Activated CD4-positive, alpha-beta memory T cell treated with anti-CD3 and anti-CD28 coated beads for 36 hours (primary cell): ENCODE results near the gene CHMP1A. TPM values are rescaled to one million over a fixed set of nuclear protein-coding genes. Genes with fewer than 3 reads are reported as not detected.
A peak's percentile ranks its signal among the peaks of the same experiment; 100 is the strongest.

ENCODE experiments used
- CTCF ChIA-PET: fragments of 350-600 bp; sonication (Branson Sonifier 250); formaldehyde crosslinking; loops from one replicate; lab custom pipeline; 2021; ENCODE audit warnings: antibody characterized with exemption, inconsistent platforms; lab: Charles Lee
- POLR2A ChIA-PET: fragments of 350-600 bp; sonication (Branson Sonifier 250); formaldehyde crosslinking; loops from one replicate; lab custom pipeline; 2021; ENCODE audit warnings: antibody characterized with exemption; lab: Charles Lee
- DNase-seq: peaks from one replicate; pipeline ENCODE4 v3.0.0-alpha.2; 2020
- H3K27ac Mint-ChIP-seq: one replicate; pipeline ENCODE4 v1.8.0; 2021; ENCODE audit warnings: mixed read lengths
- H3K27me3 Mint-ChIP-seq: one replicate; pipeline ENCODE4 v1.8.0; 2021; ENCODE audit warnings: mixed read lengths
- H3K36me3 Mint-ChIP-seq: one replicate; pipeline ENCODE4 v1.8.0; 2021; ENCODE audit warnings: mixed read lengths
- H3K4me1 Mint-ChIP-seq: one replicate; pipeline ENCODE4 v1.8.0; 2021; ENCODE audit warnings: low read depth, mixed read lengths
- H3K4me3 Mint-ChIP-seq: one replicate; pipeline ENCODE4 v1.8.0; 2021; ENCODE audit warnings: mild to moderate bottlenecking, mixed read lengths
- H3K9me3 Mint-ChIP-seq: one replicate; pipeline ENCODE4 v1.8.0; 2021; ENCODE audit warnings: mixed read lengths
- intact Hi-C: fragments of 100-400 bp; cut with micrococcal nuclease; formaldehyde crosslinking; loops from one replicate; pipeline ENCODE4 v1.15.1; 2023
- total RNA-seq, 2 experiments: library from RNA; stranded (reverse); gene quantifications; one replicate each; pipeline ENCODE4 v1.2.3, GENCODE V29; 2021

CHMP1A gene
- total RNA-seq, 2 experiments from 2014 or later = 74.6 to 76.3 TPM

DNA sequence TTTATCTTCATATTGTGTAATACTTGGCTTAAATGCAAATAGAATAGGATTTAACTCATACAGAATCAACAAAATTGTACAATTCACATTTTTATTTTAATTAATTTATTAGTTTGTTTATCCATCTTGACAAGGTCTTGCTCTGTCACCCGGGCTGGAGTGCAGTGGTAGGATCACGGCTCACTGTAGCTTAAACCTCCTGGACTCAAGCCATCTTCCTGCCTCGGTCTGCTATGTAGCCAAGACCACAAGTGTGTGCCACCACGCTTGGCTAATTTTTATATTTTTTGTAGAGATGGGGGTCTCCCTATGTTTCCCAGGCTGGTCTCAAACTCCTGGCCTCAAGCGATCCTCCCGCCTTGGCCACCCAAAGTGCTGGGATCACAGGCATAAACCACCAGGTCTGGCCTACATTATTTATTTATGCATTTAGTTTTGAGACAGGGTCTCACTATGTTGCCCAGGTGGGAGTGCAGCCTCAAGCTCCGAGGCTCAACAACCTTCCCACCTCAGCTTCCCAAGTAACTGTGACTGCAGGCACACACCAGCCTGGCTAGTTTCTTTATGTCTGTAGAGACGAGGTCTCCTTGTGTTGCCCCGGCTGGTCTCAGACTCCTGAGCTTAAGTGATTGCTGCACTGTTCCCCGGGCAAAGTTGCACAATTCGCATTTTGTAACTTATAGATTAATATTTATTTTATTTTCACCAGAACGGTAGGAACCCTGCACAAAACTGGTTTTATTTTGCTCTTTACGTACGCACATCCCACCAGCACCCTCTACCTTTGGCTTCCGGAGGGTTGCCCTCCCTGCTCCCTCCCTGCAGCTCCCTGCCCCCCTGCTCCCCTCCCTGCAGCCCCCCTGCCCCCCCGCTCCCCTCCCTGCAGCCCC, 39.2 kb downstream of the CHMP1A start:
- peaks cover 7% of the 10 kb centered on the region for H3K9me3 Mint-ChIP-seq
- intact Hi-C loops = no loop called here
- H3K4me3 Mint-ChIP-seq = no peak overlapping the region
- H3K27me3 Mint-ChIP-seq = peaks cover 4% of the 10 kb centered on the region
- H3K36me3 Mint-ChIP-seq = no peaks in the 10 kb centered on the region
- DNase-seq = no peak
- H3K4me1 Mint-ChIP-seq = peaks cover 7% of the 10 kb centered on the region
- POLR2A ChIA-PET = no interaction called here
- H3K27ac Mint-ChIP-seq = no peak overlapping the region
- CTCF ChIA-PET = interaction anchor here (1.0 kb wide), 1 partner anchor 23 kb away, joined by 3 read pairs; no protein-coding TSS in a partner anchor

DNA sequence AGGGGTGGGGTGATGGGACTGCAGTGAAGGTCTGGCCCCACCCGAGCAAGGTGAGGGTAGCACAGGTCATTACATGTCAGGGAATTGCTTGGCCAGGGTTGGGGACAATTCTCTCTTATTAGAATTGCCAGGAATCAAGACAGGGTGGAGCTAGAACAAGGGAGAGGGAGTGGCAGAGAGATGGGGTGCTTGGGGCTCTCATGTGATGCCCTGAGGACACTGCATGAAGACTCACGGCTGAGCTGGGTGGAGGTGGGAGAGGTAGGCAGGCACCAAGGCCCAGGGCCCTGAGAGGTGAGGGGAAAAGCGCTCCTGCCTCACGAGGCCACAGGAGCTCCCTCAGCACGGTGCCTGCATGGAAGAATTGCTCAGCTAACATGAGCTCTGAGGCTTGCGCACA, 40.5 kb downstream of the CHMP1A start:
- Mint-ChIP-seq H3K4me1 (peaks cover 7% of the 10 kb centered on the region), H3K4me3 (no peak overlapping the region), H3K9me3 (peaks cover 7% of the 10 kb centered on the region), H3K36me3 (no peaks in the 10 kb centered on the region), H3K27me3 (no peaks in the 10 kb centered on the region), H3K27ac (no peak overlapping the region)
- intact Hi-C loops = no loop called here
- POLR2A ChIA-PET = no interaction called here
- no peak for DNase-seq
- CTCF ChIA-PET = no interaction called here

- ChIA-PET POLR2A (no interaction called here), CTCF (no interaction called here)
- Mint-ChIP-seq H3K4me1 (peaks cover 7% of the 10 kb centered on the region), H3K36me3 (no peaks in the 10 kb centered on the region), H3K4me3 (peak overlapping the region; percentile 5), H3K27ac (peak overlapping the region; percentile 49), H3K27me3 (no peaks in the 10 kb centered on the region), H3K9me3 (peaks cover 7% of the 10 kb centered on the region)
- DNase-seq = peak; percentile 34
- intact Hi-C loops = no loop called here
Measured at GRCh38 chr16:89616623-89617022, 40.9 kb downstream of the CHMP1A start.

DNA sequence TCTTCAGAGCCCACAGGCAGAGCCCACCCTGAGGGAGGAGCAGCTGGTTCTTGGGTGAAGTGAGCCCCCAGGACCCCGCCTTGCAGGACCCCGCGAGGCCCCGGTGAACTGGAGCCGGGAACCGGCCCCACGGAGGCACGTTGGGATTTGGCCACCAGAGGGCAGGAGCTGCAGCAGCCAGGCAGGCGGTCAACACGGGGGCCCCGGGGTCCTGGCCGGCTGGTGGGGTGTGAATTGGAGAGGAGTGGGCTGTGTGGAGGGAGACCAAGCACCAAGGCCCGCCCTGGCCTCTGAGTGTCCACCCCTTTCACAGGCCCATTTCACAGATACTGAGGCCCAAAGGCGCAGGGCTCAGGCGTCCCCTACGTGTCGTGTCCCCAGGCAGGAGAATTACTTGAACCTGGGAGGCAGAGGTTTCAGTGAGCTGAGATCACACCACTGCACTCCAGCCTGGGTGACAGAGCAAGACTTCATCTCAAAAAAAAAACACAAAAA, 41.9 kb downstream of the CHMP1A start:
- H3K36me3 Mint-ChIP-seq = no peaks in the 10 kb centered on the region
- H3K9me3 Mint-ChIP-seq = peaks cover 7% of the 10 kb centered on the region
- intact Hi-C loops = no loop called here
- ChIA-PET POLR2A (no interaction called here), CTCF (interaction anchor here (0.7 to 1.3 kb wide), 3 partner anchors 13 to 69 kb away, joined by 3 to 4 read pairs (median 3); no protein-coding TSS in a partner anchor)
- H3K27ac Mint-ChIP-seq = no peak overlapping the region
- H3K27me3 Mint-ChIP-seq = no peaks in the 10 kb centered on the region
- H3K4me3 Mint-ChIP-seq = no peak overlapping the region
- peak; percentile 24 for DNase-seq
- peaks cover 7% of the 10 kb centered on the region for H3K4me1 Mint-ChIP-seq

GRCh38 chr16:89615176-89615575, 42.3 kb downstream of the CHMP1A start:
- no peak for DNase-seq
- Mint-ChIP-seq H3K36me3 (no peaks in the 10 kb centered on the region), H3K9me3 (peaks cover 7% of the 10 kb centered on the region), H3K27me3 (no peaks in the 10 kb centered on the region), H3K4me1 (peaks cover 7% of the 10 kb centered on the region), H3K27ac (no peak overlapping the region), H3K4me3 (no peak overlapping the region)
- intact Hi-C loops = no loop called here
- CTCF ChIA-PET = interaction anchor here (0.7 to 1.3 kb wide), 4 partner anchors 13 to 246 kb away, joined by 3 to 4 read pairs (median 3); no protein-coding TSS in a partner anchor
- POLR2A ChIA-PET = interaction anchor here (0.5 kb wide), 1 partner anchor 629 kb away, joined by 4 read pairs; no protein-coding TSS in a partner anchor

DNA sequence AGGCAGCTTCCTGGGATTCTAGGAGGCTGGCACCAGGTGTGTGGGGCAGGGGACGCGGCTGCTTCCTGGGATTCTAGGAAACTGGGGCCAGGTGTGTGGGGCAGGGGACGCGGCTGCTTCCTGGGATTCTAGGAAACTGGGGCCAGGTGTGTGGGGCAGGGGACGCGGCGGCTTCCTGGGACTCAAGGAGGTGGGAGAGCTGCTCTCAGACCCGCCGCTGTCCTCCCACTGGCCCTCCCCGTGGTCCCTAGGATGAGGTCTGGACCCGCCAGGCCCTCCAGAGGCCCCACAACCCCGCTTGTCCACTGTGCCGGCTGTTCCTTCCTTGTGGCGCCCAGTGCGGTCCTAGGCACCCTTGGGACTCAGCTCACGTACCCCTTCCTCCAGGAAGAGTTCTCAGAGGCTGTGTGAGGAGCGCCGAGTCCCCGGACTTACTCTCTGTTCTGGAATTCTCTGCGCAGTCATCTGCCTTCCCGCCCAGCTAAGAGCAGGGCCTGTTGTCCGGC, 43.5 kb downstream of the CHMP1A start:
- peaks cover 7% of the 10 kb centered on the region for H3K9me3 Mint-ChIP-seq
- H3K27me3 Mint-ChIP-seq = no peaks in the 10 kb centered on the region
- no peak for DNase-seq
- H3K4me1 Mint-ChIP-seq = peaks cover 7% of the 10 kb centered on the region
- intact Hi-C loops = no loop called here
- no peak overlapping the region for H3K4me3 Mint-ChIP-seq
- ChIA-PET CTCF (interaction anchor here (0.6 to 1.3 kb wide), 2 partner anchors 42 to 247 kb away, joined by 3 to 5 read pairs; no protein-coding TSS in a partner anchor), POLR2A (no interaction called here)
- H3K36me3 Mint-ChIP-seq = no peaks in the 10 kb centered on the region
- H3K27ac Mint-ChIP-seq = no peak overlapping the region

DNA sequence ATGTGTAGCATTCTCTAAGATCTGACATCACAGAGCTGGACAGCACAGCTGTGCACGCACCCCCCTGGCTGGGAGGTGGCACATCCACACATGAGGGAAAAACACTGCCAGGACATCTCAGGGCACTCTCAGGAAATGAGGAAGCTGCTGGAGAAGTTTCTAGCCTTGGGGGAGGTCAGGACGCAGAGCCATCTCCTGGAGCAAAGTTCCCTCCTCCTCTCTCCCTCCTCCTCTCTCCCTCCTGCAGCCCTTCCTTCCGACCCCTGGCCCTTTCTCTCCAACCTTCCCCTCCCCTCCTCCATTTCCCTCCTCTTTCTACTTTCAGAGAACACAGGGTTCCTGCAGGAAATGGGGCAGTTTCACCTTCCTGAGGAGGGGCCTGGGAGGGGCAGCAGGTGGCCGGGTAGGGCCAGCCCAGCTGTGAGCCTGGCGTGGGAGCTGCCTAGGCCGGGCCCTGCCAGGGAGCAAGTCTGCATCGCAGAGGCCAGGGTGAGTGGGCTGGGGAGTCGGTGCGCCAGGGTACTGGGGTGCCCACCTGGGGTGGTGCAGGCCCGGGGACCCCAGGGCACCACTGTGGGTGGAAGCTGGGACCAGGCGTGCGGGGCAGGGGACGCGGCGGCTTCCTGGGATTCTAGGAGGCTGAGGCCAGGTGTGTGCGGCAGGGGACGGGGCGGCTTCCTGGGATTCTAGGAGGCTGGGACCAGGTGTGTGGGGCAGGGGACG, 44.1 kb downstream of the CHMP1A start, which contains the start of gene DPEP1:
Gene DPEP1, plus strand, starts transcription at position 412 of the 723 bp plus-strand sequence. CDS start 16,769 bp downstream, outside the sequence.
- Mint-ChIP-seq H3K36me3 (no peaks in the 10 kb centered on the region), H3K4me1 (peaks cover 7% of the 10 kb centered on the region), H3K4me3 (no peak within 1 kb of the TSS), H3K27me3 (no peaks in the 10 kb centered on the region), H3K9me3 (peaks cover 7% of the 10 kb centered on the region), H3K27ac (no peak within 1 kb of the TSS)
- ChIA-PET POLR2A (no interaction called here), CTCF (interaction anchor here (0.6 kb wide), 1 partner anchor 41 kb away, joined by 5 read pairs; no protein-coding TSS in a partner anchor)
- intact Hi-C loops = no loop called here
- DNase-seq = no peak

GRCh38 chr16:89612415-89613166, 44.9 kb downstream of the CHMP1A start:
- no peak for DNase-seq
- CTCF ChIA-PET = interaction anchor here (0.6 kb wide), 2 partner anchors 93 to 138 kb away, joined by 3 to 4 read pairs; no protein-coding TSS in a partner anchor

GRCh38 chr16:89610108-89610453, 47.4 kb downstream of the CHMP1A start:
- Mint-ChIP-seq H3K9me3 (no peaks in the 10 kb centered on the region), H3K4me1 (no peaks in the 10 kb centered on the region), H3K36me3 (no peaks in the 10 kb centered on the region), H3K4me3 (no peak overlapping the region), H3K27ac (no peak overlapping the region), H3K27me3 (no peaks in the 10 kb centered on the region)
- CTCF ChIA-PET = no interaction called here
- DNase-seq = no peak
- POLR2A ChIA-PET = no interaction called here
- intact Hi-C loops = no loop called here

More at GRCh38 chr16:89612415-89613166, 44.9 kb downstream of the CHMP1A start:
- Mint-ChIP-seq H3K4me3 (no peak overlapping the region), H3K36me3 (no peaks in the 10 kb centered on the region), H3K27me3 (no peaks in the 10 kb centered on the region), H3K9me3 (peaks cover 7% of the 10 kb centered on the region), H3K4me1 (peaks cover 7% of the 10 kb centered on the region), H3K27ac (no peak overlapping the region)
- intact Hi-C loops = no loop called here
- POLR2A ChIA-PET = no interaction called here

GRCh38 chr16:89607937-89608740, 49.4 kb downstream of the CHMP1A start:
- ChIA-PET CTCF (no interaction called here), POLR2A (no interaction called here)
- no peak overlapping the region for H3K4me3 Mint-ChIP-seq
- DNase-seq = no peak
- no peaks in the 10 kb centered on the region for H3K27me3 Mint-ChIP-seq
- H3K36me3 Mint-ChIP-seq = no peaks in the 10 kb centered on the region
- no peaks in the 10 kb centered on the region for H3K9me3 Mint-ChIP-seq
- intact Hi-C loops = no loop called here
- H3K4me1 Mint-ChIP-seq = peaks cover under 1% of the 10 kb centered on the region
- H3K27ac Mint-ChIP-seq = no peak overlapping the region

GRCh38 chr16:89607453-89607852, 50.1 kb downstream of the CHMP1A start:
- Mint-ChIP-seq H3K9me3 (no peaks in the 10 kb centered on the region), H3K27me3 (no peaks in the 10 kb centered on the region), H3K27ac (no peak overlapping the region), H3K36me3 (no peaks in the 10 kb centered on the region), H3K4me3 (no peak overlapping the region), H3K4me1 (peaks cover 7% of the 10 kb centered on the region)
- ChIA-PET POLR2A (no interaction called here), CTCF (no interaction called here)
- intact Hi-C loops = no loop called here
- DNase-seq = no peak
